AG09309 (cell line): ENCODE measurements around the gene GLI3.

Experiments
- DNase-seq: peaks from one replicate; pipeline ENCODE4 v3.0.0-alpha.2; 2010; ENCODE audit warnings: low read depth
- H3K4me3 ChIP-seq: 2 replicates; pipeline ENCODE4 v1.5.1; 2011; ENCODE audit warnings: mild to moderate bottlenecking, low read depth, low read length, moderate library complexity; ENCODE audit not compliant: control insufficient read depth
- TF ChIP-seq, protein P1 (sequence below): IDR thresholded peaks from 2 replicates; pipeline ENCODE4 v1.5.1; 2011; ENCODE audit warnings: mild to moderate bottlenecking, low read depth, low read length, inconsistent platforms; ENCODE audit not compliant: insufficient read depth, control insufficient read depth; ENCODE audit errors: missing control alignments

The GLI3 gene

GRCh38 chr7:42217548-42217947, 19.5 kb downstream of the GLI3 start:
- no peak for DNase-seq
- H3K4me3 ChIP-seq, result no peak overlapping the region
- TF ChIP-seq, protein P1, sequence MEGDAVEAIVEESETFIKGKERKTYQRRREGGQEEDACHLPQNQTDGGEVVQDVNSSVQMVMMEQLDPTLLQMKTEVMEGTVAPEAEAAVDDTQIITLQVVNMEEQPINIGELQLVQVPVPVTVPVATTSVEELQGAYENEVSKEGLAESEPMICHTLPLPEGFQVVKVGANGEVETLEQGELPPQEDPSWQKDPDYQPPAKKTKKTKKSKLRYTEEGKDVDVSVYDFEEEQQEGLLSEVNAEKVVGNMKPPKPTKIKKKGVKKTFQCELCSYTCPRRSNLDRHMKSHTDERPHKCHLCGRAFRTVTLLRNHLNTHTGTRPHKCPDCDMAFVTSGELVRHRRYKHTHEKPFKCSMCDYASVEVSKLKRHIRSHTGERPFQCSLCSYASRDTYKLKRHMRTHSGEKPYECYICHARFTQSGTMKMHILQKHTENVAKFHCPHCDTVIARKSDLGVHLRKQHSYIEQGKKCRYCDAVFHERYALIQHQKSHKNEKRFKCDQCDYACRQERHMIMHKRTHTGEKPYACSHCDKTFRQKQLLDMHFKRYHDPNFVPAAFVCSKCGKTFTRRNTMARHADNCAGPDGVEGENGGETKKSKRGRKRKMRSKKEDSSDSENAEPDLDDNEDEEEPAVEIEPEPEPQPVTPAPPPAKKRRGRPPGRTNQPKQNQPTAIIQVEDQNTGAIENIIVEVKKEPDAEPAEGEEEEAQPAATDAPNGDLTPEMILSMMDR, result no peak

DNA sequence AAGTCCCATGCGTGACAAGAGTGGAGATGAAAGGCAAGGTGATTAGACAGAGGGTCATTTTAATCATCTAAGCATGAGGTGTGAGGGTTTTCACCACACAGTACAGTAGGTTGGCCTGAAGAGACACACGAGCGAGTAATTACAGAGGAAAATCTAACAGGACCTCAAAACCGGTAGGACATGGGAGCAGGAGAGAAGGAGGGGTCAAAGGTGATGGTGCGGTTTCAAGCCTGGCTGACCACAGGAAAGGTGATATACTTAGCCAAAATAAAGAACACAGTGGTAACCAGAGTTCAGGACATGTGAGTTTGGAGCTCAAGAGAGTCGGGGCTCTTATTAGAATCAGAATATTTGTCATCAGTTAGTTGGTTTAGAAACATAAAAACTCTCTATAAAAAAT, 20.0 kb downstream of the GLI3 start:
- no peak overlapping the region for H3K4me3 ChIP-seq
- no peak for DNase-seq
- TF ChIP-seq, protein P1, result no peak

DNA sequence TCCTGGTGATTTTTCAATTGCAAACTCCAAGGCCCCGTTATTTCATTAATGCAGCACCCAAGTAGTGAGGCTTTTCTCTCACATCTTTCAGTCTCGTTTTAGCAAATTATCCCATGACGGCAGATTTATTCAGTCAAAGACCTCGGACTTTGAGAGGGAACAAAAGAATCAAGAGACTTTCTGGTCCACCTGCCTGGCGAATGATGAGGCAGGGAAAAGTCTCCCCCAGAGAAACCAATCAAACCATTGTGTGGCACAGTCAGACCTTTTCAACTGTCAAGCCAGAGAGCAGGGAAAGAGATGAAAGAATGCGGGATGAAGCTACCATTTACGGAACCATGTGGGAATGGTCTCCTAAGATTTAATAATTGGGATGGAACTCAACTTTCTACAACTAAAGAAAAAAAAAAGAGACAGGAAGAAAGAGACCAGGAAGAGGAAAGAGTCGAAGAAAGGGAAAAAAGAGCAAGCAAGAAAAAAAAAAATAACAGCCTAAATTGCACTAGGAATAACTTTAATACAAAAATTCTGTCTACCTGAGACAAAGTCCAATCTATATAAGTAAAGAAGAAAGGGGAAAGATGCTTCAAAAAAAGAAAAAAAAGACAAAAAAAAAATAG, 22.8 kb downstream of the GLI3 start:
- DNase-seq, result no peak
- no peak overlapping the region for H3K4me3 ChIP-seq
- TF ChIP-seq, protein P1, result no peak

DNA sequence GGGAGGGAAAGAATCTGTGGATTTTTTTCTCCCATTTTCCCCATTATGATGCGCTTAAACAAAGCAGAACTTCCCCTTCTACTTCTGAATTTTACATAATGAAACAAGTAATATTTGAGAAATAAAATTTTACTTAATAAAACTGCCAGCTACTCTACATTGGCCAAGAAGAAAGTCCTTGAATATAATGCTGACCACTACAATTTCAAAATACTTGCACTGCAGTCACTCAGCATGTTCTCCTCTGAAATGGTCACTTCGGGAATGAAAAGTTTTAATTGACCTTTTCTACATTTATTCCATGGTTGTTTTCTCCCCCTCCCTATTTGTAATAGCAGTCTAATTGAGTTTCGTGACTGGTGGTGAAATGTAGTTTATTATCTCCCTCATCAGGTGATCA, 23.9 kb downstream of the GLI3 start:
- TF ChIP-seq, protein P1, result no peak
- no peak for DNase-seq
- no peak overlapping the region for H3K4me3 ChIP-seq

DNA sequence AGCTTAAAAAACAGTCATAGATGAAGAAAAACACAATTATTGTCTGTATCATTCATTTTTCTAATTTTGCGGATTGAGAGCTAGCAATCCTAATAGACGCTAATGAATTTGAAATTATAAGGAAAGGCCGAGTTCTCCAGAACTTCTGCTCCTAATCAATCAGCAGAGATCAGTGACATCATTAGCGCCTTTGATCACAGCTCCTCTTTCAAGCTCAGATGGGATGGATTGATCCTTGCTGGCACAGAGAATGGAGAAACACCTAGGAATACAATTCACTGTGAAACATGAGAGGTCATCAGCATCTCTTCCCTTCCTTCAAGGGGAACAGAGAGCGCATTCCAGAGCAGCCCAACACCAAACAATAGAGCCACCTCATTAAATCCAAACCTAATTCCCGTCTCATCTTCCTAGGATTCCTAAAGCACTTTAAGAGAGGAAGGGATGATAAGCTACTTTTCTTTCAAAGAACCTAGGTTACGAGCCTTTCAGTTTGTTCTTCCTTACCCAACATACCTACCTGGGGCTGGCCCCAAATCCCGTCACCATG, 24.4 kb downstream of the GLI3 start:
- H3K4me3 ChIP-seq, result no peak overlapping the region

GRCh38 chr7:42211938-42212337, 25.1 kb downstream of the GLI3 start:
- DNase-seq, result no peak
- TF ChIP-seq, protein P1, result no peak
- no peak overlapping the region for H3K4me3 ChIP-seq

More for the DNA sequence above, 24.4 kb downstream of the GLI3 start:
- no peak for DNase-seq
- TF ChIP-seq, protein P1, result no peak
